Fibroblast of pulmonary artery (primary cell): ENCODE data around the gene CERS1.

Source experiments
- DNase-seq: peaks from one replicate; pipeline ENCODE4 v3.0.0-alpha.2; 2010; ENCODE audit warnings: low read depth
- H3K4me3 ChIP-seq: replicated peaks from 2 replicates; pipeline ENCODE4 v1.5.1; 2011; ENCODE audit warnings: low read depth, mild to moderate bottlenecking, control low read depth, low read length, moderate library complexity
- CTCF ChIP-seq: IDR thresholded peaks from 2 replicates; pipeline ENCODE4 v1.5.1; 2011; ENCODE audit warnings: mild to moderate bottlenecking, control low read depth, low read length, inconsistent platforms; ENCODE audit errors: missing control alignments

Gene CERS1

GRCh38 chr19:18939922-18940768 is 44.2 kb upstream of the CERS1 start:
- DNase-seq: peak; percentile 33
- H3K4me3 ChIP-seq: peak overlapping the region; percentile 93
- no peak for TF ChIP-seq CTCF

DNA sequence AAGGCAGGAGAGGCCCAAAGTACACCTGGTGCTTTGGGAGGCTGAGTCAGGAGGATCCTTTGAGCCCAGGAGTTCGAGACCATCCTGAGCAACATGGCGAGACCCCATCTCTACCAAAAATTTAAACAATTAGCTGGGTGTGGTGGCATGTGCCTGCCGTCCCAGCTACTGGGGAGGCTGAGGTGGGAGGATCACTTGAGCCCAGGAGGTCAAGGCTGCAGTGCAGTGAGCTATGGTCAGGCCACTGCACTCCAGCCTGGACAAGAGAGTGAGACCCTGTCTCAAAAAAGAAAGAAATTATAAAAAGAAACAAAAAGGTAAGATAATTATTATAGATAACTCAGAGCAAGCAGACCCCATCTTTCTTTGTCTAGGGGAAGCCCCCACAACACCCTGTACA is 43.2 kb upstream of the CERS1 start:
- peak overlapping the region; percentile 93 for H3K4me3 ChIP-seq
- DNase-seq: no peak
- TF ChIP-seq CTCF: no peak

DNA sequence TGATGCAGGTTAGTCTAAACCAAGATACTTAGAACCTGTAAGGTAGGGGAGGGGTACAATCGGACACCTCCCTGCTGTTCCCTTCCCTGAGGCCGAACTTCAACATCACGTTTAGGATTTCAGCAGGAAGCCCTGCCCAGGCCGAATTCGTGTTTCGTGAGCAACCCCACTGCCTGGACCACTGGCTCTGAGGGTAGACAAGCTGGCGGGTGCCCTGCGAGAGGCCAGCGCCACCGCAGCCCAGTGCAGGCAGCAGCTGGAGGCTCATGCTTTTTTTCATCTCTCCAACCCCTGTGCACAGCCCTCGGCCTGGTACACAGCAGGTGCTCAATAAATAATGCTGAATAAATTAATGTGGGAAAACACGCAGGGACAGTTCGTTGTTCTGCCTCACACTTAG is 37.3 kb upstream of the CERS1 start:
- no peak for TF ChIP-seq CTCF

DNA sequence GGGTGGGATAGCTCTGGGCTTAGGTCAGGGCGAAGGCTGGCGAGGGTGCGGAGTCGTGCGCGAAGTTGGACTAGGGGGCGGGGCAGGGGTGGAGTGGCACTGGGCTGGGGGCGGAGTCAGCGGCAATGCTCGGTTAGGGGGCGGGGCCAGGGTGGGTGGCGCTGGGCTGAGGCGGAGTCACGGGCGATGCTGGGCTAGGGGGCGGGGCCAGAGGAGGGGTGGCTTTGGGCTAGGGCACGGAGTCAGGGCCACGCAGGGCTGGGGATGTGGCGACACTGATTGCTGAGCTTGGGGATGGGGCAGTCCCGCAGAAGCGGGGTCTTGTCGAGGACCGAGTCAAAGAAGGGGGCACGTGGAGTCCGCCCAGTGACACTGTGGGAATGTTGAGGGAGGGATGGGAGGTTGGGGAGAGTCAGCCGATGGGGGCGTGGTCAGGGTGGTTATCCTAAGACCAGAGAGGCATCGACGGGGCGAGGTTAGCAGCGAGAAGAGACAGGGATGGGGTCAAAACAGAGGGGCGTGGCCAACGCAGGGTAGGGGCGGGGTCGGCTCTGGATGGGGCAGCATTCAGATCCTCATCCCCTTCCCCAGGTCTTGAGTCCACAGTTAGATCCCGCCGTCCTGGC is 36.4 kb upstream of the CERS1 start:
- no peak for TF ChIP-seq CTCF
- peak; percentile 36 for DNase-seq
- H3K4me3 ChIP-seq: no peak overlapping the region

More for the DNA sequence above, 37.3 kb upstream of the CERS1 start:
- DNase-seq: no peak
- no peak overlapping the region for H3K4me3 ChIP-seq

DNA sequence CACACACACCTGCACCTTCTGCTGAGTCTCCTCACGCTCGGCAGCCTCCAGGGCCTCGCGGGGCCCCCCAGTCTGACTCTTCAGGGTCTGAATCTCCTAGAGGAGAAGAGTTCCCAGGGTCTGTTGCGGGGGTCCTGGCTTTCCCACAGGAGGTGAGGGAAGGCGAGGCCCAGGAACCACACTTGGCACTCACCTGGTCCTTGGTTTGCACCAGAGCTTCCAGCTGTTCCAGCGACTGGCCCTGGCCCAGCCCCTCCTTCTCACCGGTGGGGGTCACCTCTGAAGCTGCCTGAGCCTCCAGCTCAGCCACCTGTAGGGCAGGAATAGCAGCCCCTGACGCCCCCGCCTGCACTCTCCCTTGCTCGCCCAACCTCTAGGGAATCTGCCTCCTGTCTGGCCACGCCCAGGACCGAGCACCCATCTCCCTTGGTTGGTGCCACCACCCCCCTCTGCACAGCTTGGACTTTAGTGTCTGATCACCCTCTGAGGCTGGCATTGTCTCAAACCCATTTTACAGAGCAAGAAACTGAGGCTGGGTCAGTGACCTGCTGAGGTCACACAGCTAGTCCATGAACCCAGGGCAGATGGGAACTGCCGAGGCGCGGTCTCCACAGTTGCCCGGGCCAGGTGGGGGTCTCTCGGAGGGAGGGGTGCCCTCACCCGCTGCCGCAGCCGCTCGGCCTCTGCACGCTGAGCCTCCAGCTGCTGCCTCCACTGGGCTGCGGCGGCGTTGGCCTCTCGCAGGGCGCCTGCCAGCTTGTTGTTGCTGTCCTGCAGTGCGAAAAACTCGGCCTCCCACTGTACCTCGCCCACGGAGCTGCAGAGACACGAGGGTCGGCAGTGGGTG is 35.6 kb upstream of the CERS1 start:
- TF ChIP-seq CTCF: no peak
- no peak overlapping the region for H3K4me3 ChIP-seq
- DNase-seq: no peak

DNA sequence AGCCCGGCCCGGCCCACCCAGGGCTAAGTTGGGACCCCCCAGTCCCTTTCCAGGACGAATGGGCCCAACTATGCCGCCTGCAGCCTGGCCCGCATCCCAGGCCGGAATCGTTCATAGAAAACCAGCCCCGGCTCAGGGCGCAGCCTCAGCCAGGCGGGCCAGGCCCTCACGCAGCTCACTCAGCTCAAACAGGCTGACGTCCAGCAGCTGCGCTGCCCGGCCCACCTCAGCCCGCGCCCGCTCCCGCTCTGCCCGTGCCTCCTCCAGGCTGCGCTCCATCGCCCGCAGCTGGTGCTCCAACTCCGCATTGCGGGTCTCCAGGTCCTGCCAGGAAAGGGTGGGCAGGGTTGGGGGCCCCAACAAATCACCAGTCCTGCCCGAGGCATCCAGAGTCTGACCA is 33.4 kb upstream of the CERS1 start:
- TF ChIP-seq CTCF: no peak
- DNase-seq: no peak
- no peak overlapping the region for H3K4me3 ChIP-seq
